ENCODE results near the gene SSPN.

- no peak for TF ChIP-seq CTCF (IDR thresholded peaks at IDR 0.05; ENCODE audit: insufficient read depth, low read depth, low read length)
- no peak for TF ChIP-seq EZH2 (IDR thresholded peaks at IDR 0.05; ENCODE audit: insufficient read depth, low read length)
Observed at GRCh38 chr12:26251600-26251999, 56.2 kb downstream of the SSPN start.
